ENCODE data around the gene MGA.

Gene MGA

DNA sequence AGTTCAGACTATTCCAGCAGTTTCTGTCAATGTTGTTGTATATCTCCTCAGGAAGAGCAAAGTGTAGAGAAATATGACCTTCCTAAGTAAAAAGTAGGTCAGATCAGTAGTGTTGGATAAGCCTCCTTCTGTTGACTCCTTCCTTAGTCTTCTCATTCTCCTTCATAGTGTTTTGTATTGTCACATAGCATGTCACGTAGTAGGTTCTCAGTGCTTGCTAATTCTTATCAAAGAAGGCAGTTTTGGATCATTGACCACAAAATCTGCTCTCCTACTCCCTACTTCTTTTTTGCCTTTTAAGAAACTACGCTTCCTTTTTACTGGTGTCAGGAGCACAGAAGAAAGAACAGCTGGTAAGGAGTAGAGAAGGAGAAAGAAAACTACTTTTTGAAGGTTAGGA, 1.0 kb upstream of the MGA start:
- no peak for DNase-seq

DNA sequence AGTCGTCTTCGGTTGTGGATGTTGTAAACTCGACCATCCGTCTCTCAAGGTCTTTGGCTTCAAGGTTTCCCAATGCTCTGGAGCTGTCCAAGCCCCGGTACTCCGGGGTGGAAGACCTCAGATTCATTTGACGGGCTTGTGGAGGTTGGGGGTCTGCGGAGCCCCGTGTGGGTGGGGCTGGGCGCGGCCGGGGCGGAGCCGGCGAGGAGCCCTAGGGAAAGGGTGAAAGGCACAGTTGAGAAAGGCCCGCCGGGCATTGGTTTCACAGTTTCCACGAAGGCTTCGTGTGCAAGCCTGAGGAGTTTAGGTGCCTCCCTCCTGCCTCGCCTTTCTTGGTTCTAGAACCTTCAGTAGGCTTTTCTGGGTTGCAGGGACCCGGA, 360 bp upstream of the MGA start:
- DNase-seq: no peak

DNA sequence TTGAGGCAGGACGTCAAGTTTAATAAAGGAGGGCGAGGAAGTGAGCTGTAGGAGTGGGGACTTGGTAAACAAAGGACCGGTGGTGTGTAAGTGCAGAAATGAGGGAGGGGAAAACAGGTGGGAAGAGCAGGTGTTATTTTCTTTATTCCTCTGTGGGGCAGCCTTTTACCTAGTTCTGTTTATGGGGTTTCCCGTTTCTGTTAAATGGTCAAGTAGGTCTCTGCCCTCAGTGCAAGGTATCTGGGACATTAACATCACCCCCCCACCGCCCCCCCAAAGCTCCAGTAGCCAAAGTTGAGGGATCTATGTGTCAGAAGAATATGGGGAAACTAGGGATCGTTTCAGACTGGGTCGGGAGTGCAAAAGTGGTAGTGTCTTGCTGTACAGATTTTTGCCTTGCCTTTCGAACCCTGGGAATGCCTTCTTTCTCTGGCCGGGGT, 893 bp downstream of the MGA start:
- no peak for DNase-seq

DNA sequence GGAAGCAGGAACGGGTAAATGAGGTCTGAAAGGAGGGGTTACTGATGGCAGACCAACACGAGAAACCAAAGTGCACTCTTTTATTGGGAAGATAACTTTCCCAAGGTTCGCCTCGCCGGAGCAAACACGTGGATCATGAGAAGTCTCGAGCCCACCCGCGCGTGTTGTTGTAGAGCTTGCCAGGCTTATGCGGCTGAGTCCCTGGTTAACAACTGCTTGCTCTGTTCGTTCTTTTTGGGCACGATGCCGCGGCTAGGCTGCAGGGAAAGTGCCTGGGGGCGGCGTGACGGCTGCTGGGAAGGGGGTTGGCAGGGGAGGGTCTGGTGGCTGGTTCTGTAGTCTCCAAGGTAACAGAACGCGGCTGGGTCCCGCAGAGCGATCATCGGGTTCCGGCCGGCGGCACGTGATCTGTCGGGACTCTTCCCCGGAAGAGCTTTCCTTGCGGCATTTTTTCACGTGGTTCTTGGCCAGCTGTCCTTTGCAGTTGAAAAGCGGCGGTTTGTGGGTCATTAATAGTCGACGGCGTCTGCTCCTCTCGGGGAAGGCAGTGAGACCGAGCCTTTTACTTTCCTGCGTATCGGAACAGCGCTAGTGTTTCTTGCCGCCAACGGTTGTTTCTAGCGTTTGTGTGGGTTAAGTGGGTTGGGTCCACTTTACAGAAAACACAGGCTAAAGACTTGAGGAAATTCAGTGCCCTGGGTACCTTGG, 1.5 kb downstream of the MGA start:
- peak; percentile 12 for DNase-seq

DNA sequence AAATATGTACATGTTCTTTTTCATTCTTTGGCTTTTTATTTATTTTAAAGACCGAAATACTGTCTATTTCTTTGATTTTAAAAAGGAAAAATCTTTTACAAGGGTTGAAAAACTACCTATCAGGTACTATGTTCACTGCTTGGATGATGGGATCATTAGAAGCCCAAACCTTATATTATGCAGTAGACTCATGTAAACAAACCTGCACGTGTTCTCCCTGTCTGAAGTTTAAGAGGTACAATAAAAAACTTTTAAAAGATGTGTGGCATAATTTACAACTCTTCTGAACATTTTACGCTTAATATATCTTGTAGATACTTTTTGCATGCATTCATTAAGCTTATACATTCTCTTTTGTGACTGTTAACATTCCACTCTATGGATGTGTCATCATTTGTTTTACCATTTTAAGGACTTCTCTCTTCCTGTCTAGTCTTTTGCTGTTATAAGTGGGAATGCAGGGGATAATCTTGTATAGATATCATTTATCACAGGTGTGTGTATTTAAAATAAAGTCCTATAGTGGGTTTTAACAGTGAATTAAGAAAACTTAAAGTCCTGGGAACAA, 6.2 kb downstream of the MGA start:
- DNase-seq: no peak

DNA sequence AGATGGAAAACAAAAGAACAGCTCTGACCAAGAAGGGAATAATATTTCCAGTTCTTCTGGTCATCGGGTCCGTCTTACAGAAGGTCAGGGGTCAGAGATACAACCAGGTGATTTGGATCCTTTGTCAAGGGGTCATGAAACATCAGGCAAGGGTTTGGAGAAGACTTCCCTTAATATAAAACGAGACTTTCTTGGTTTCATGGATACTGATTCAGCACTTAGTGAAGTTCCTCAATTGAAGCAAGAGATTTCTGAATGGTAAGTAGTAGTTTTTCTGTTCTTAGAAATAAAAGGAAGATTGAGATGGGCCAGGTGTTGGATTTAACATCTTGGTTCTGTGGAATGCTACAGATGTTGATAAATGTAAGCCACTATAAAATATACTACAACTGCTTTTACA, 9.5 kb downstream of the MGA start:
- DNase-seq: no peak

DNA sequence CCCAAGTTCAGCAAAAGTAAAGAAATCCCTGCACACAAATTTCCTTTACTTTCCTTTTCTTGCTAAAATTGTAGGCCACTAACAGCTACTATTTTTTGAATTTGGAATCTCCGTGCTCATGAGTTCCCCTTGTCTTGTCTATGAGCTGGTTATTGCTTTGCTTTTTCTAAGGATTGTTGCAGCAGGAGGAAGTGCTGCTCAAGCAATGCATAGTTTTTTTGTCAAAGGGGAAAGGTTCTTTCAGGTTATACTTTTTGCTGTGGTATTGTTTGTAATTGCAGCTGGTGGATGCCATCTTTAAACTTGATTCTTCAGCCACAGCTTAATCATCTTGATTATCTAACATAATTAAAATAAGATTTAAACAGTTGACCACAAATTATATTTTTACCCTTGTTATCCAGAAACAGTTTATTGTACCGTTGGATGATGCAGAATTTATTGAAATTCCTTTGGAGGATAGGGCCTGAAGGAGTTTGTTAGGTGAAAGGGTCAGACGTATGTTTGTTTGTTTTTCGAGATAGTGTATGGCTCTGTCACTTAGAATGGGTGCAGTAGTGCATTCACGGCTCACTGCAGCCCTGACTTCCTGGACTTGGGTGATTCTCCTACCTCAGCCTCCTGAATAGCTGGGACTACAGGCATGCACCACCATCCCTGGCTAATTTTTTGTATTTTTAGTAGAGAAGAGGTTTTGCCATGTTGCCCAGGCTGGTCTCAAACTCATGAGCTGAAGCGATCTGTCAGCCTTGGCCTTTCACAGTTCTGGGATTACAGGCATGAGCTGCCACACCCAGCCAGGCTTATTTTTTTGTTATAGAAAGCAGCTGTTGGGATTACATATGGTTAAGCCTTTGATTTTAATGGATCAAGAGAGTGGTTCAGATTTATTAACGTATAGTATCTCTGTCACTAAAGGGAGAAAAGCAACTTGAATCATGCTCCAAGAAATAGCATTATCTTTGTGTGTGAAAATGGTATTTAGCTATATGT, 11.7 kb downstream of the MGA start:
- DNase-seq: no peak

DNA sequence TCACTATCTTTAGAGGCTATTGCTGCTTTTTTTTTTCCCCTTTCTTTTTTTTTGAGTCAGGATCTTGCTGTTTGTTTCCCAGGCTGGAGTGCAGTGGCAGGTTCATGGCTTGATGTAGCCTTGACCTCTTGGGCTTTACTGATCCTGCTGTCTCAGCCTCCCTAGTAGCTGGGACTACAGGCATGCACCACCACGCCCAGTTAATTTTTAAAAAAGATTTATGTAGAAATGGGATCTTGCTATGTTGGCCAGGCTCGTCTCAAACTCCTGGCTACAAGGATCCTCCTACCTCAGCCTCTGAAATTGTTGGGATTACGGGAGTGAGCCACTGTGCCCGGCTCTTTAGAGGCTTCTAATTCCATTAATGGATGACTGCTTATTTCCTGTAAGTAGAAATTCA, 15.1 kb downstream of the MGA start:
- DNase-seq: no peak

DNA sequence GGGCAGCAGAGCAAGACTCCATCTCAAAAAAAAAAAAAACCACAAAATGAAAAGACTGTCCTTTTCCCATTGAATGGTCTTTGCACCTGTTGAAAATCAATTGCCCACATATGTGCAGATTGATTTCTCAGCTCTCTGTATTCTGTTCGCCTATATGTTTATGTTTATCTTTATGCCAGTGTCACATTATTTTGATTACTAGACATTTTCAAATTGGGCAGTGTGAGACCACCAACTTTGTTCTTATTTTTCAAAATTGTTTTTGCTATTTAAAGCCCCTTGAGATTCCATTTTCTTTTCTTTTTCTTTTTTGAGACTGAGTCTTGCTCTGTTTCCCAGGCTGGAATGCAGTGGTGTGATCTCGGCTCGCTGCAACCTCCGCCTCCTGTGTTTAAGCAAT, 18.5 kb downstream of the MGA start:
- DNase-seq: no peak

DNA sequence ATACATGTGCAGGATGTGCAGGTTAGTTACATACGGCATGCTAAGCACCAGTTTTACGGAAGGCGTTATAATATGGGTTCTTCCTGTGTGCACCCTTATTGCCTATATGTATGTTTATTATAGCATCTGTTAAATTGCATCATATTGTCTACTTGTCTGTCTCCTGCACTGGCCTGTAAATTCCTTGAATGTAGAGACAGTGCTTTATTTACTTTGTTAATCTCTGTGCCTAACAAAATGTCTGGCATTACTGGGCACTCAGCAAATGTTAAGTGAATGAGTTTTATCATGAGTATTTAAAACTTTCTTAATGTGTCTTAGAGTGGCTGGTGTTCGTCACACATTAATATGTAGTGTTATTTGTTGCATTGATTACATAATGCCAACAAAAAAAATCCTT, 23.8 kb downstream of the MGA start:
- no peak for DNase-seq

DNA sequence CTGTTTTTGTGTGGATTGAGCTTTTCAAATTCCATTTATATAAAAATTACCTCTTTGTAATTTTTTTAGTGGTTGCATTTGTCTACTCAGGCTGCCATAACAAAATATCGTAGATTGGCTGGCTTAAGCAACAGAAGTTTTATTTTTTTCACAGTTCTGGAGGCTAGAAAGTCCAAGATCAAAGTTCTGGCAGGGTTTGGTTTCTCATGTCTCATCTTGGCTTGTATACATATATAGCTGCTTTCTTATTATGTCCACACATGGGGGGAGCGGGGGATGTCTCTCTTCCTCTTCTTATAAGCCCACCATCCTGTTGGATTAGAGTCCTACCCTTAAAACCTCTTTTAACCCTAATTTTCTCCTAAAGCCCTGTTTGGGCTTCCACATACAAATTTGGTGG, 28.5 kb downstream of the MGA start:
- DNase-seq: no peak

DNA sequence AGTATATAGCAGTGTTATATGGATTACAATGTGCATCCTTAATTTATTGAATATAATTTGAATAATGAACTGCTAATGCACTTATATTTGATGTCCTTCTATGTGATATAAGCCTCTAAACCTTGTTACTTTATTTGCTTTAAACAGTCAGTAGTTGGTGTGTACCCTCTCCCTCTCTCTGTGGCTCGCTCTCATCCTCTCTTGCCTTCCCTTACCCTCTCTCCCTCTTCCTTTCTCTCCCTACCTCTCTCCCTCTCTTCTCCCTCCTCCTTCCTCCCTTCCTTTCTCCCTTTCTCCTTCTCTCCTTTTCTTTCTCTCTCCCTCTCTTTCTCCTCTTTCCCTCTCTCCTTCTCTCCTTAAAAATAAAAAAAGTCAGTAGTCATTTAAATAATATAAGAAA, 28.9 kb downstream of the MGA start:
- no peak for DNase-seq

DNA sequence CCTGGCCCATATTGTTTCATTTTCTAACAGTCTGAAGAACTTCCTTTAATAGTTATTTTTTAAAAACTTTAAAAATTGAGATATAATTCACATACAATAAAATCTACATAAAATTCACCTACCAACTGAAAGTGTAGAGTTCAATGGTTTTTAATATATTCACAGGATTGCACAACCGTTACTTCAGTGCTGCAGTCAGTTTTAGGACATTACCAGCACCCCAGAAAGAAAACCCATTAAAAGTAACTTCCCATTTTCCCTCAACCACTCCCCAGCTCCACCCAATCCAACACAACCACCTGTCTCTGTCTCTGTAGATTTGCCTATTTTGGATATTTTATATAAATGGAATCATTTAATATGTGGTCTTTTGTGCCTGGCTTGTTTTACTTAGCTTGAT, 29.6 kb downstream of the MGA start:
- no peak for DNase-seq

DNA sequence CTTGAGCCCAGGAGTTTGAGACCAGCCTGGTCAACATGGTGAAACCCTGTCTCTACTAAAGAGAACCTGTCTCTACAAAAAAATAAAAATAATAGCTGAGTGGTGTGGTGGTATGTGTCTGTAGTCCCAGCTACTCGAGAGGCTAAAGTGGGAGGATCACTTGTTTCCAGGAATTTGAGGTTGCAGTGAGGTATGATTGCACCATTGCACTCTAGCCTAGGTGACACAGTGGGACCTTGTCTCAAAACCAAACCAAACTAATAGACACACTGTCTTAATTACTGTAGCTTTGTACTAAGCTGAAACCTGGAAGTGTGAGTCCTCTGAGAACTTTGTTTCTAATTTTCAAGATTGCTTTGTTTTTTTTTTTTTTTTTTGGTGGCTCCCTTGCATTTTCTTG, 30.4 kb downstream of the MGA start:
- DNase-seq: no peak

DNA sequence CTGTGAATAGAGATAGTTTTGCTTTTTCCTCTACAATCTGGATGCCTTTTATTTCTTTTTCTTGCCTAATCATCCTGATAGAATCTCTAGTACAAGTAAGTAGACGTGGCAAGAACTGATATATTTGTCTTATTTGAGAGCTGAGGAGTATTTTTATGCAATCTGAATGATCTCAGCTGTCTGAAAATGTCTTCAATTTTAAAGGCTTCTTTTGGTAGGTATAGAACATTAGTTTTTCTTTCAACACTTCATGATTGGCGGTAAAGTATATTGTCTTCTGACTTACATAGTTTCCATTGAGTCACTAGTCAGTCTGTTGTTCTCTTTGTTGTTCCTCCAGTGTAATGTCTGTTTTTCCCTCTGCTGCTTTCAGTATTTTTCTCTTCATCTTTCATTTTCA, 31.3 kb downstream of the MGA start:
- no peak for DNase-seq

DNA sequence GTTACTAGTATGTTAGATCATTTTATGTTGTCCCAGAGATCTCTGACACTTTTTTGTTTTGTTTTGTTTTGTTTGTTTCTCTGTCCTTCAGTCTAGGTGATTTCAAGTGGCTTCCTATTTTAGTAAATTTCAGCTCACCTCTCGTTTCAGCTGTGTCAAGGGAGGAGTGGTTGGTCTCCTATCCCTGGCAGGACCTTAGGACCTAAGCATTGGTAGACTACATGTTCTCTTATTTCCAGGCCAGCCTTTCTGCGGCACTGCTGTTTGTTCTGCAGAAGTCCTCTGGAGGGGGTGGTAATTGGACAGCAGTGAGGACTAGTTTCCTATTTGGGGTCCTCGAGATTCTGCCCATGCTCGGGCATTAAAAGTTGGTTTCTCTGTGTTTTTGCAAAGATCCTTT, 31.8 kb downstream of the MGA start:
- DNase-seq: no peak

DNA sequence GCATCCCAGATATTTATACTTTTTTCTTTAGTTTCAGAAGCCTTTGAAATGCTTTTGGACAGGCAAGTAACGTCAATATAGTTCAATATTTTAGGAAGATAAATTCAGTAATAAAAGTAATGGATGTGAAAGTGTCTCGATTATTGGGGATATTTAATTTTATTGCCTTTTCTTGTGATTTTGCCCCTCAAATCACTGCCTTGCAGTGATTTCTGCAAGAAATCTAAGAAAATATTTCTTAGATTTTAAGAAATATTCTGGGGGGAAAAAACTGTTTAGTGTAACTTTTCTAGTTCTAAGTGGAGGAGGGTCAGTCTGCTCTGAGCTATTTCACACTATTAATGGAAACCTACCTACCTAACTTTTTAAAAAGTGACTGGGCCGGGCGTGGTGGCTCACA, 33.6 kb downstream of the MGA start:
- DNase-seq: no peak

DNA sequence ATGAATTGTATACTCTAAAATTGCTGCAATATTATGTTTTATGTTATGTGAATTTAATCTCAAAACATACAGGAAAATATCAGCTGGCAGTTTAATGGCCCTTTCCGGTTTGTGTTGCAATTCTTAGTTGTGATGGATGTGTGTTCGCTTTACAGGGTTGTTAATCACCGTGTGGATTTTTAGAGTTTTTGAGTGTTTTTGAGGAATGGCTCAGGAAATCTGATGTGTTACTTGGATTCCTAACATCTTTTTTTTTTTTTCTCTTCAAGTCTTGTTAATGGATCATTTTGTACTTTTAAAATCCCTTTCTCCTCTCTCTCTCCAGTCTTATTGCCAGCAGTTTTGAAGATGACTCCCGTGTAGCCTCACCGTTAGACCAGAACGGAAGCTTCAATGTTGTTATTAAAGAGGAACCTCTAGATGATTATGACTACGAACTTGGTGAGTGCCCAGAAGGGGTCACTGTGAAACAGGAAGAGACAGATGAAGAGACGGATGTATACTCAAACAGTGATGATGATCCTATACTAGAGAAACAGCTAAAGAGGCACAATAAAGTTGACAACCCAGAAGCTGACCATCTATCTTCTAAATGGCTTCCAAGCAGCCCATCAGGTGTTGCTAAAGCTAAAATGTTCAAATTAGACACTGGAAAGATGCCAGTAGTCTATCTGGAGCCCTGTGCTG, 35.7 kb downstream of the MGA start:
- DNase-seq: no peak

DNA sequence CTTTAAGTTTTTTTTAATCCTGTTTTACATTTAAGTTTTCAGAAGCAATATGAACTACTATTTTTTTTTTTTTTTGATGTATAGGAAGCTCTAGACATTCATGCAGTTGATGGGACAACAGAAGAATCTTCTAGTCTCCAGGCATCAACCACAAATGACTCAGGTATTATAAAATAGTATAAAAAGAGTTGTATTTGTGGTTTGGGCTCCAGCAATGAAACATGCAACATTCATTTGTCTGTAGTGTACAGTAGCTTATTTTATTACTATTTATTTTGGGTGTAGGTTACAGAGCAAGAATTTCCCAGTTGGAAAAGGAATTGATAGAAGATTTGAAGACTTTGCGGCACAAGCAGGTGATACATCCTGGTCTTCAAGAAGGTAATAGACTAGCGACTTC, 38.6 kb downstream of the MGA start:
- no peak for DNase-seq

DNA sequence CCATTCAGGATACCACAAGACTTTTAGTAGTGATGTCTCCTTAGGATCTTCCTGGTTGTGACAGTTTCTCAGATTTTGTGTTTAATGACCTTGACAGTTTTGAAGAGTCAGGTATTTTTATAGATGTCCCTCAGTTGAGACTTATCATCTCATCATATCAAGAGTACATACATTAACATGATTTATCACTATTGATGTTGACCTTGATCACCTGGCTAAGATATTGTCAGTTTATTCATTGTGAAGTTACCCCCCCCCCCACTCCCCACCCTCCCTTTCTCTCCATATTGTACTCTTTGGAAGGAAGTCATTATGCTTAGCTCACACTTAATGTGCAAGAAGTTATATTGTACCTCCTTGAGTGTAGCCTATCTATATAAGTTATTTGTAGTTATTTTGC, 42.9 kb downstream of the MGA start:
- no peak for DNase-seq

DNA sequence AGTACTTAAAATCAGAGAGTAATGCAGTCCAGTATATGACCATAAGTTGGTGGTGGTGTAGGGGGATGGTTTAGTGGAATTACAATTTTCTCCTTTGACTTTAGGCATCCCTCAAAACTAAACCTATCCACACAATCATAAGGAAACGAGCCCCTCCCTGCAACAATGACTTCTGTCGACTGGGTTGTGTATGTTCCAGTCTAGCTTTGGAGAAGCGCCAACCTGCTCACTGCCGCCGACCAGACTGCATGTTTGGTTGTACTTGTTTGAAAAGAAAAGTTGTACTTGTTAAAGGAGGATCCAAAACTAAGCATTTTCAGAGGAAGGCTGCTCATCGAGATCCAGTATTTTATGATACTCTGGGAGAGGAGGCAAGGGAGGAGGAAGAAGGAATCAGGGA, 52.8 kb downstream of the MGA start:
- DNase-seq: no peak

DNA sequence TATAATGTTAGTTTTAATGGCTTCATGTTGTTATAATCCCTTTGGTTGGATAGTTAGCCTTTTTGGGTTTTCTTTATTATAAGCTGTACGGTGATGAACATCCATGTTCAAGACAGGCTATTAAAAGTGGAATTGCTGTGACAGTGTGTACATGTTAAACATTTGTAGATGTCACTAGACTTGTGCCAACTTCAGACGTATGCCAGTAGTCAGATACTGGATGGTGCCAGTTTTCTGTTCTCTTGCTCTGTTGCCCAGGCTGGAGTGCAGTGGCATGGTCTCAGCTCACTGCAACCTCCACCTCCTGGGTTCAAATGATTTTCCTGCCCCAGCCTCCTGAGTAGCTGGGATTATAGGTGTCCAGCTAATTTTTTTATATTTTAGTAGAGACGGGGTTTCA, 54.1 kb downstream of the MGA start:
- no peak for DNase-seq

DNA sequence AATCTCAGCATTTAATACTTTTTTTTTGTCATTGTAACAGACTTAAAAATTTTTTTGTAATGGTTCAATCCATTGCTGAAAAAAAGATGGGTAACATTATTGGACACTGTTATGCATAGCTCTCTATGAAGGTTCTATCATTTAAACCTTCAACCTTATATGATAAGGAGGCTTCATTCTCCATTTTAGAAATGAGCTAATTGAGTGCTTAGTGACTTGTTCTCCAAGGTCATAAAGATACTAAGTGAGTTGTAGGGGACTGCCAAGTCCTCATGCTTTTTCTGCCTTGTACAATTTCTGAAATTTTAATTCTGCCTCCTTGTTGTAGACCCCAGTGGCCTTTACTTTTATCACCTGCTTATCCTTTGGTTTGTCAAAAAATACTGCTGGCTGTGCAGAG, 56.7 kb downstream of the MGA start:
- DNase-seq: no peak

DNA sequence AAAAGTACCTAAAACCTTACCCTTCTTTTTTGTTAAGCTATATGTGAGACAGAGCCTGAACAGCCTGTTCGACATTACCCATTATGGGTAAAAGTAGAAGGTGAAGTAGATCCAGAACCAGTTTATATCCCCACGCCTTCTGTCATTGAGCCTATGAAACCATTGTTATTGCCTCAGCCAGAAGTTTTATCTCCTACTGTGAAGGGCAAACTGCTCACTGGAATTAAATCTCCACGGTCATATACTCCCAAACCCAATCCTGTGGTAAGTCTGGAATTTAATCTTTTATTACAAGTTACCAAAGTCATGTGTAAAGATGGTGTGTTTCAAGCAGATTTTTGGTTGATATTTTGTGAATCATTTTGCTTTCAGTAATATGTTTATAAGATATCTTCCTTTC, 66.9 kb downstream of the MGA start:
- no peak for DNase-seq
